H1 (cell line): Measurements from ENCODE around the gene NAA20. TPM values are rescaled to one million over a fixed set of nuclear protein-coding genes. Genes with fewer than 3 reads are reported as not detected.
A peak's percentile ranks its signal among the peaks of the same experiment; 100 is the strongest.

Experiments used
- CTCF ChIA-PET: fragments of 300-600 bp; sonication (Branson Sonifier 250); formaldehyde crosslinking; loops from one replicate; lab custom pipeline; 2021; ENCODE audit not compliant: partially characterized antibody; lab: Charles Lee
- POLR2A ChIA-PET: fragments of 300-600 bp; sonication (Branson Sonifier 250); formaldehyde crosslinking; loops from one replicate; lab custom pipeline; 2021; ENCODE audit warnings: inconsistent platforms; ENCODE audit not compliant: partially characterized antibody; lab: Charles Lee
- DNase-seq, 2 experiments: peaks; one replicate each; pipeline versions ENCODE4 v3.0.0 to v3.0.0-alpha.2; 2010 to 2022; ENCODE audit warnings: low spot score in 2 of 2, low read depth in 1 of 2, mixed read lengths in 1 of 2
- FAIRE-seq: peaks from 2 replicates; lab custom pipeline; 2011; peaks lifted over from hg19 to GRCh38; lab: Jason Lieb, UNC
- H2AFZ ChIP-seq: 2 replicates; pipeline ENCODE4 v1.8.1; 2012; ENCODE audit warnings: low read length, inconsistent platforms
- H2AK5ac ChIP-seq: 2 replicates; pipeline ENCODE4 v1.6.1; 2013; ENCODE audit warnings: low read depth, low read length
- H2BK120ac ChIP-seq: replicated peaks from 2 replicates; pipeline ENCODE3; 2013; ENCODE audit warnings: low read depth, low read length, inconsistent platforms
- H2BK12ac ChIP-seq: 2 replicates; pipeline ENCODE4 v1.6.1; 2013; ENCODE audit warnings: low read depth, low read length
- H2BK15ac ChIP-seq: 2 replicates; pipeline ENCODE4 v1.6.1; 2013; ENCODE audit warnings: low read length
- H2BK20ac ChIP-seq: 2 replicates; pipeline ENCODE4 v1.6.1; 2013; ENCODE audit warnings: low read length
- H2BK5ac ChIP-seq: 2 replicates; pipeline ENCODE4 v1.6.1; 2013; ENCODE audit warnings: low read depth, low read length
- H3K14ac ChIP-seq: 2 replicates; pipeline ENCODE4 v1.6.1; 2013; ENCODE audit warnings: inconsistent platforms; ENCODE audit not compliant: insufficient read length
- H3K18ac ChIP-seq: 2 replicates; pipeline ENCODE4 v1.6.1; 2013; ENCODE audit warnings: low read length; ENCODE audit errors: extremely low read depth
- H3K23ac ChIP-seq: 2 replicates; pipeline ENCODE4 v1.6.1; 2013; ENCODE audit warnings: inconsistent platforms; ENCODE audit not compliant: insufficient read length
- H3K23me2 ChIP-seq: 2 replicates; pipeline ENCODE4 v1.6.1; 2013; ENCODE audit warnings: low read depth, low read length
- H3K27ac ChIP-seq: 2 replicates; pipeline ENCODE4 v1.6.1; 2011; ENCODE audit warnings: low read depth, low read length, inconsistent platforms
- H3K27me3 ChIP-seq, 4 experiments: replicated peaks in 1 of 4; 1 replicate in 1 of 4; 2 replicates in 3 of 4; pipeline versions ENCODE4 v1.6.1 to v1.8.1; 2011 to 2013; ENCODE audit warnings: low read length in 3 of 4, mild to moderate bottlenecking in 3 of 4, inconsistent platforms in 2 of 4, mixed read lengths in 2 of 4, moderate library complexity in 1 of 4; ENCODE audit not compliant: control insufficient read depth in 3 of 4, insufficient read depth in 3 of 4; ENCODE audit errors: extremely low read depth in 1 of 4
- H3K36me3 ChIP-seq, 4 experiments: 2 replicates each; pipeline versions ENCODE4 v1.6.1 to v1.8.1; 2011 to 2013; ENCODE audit warnings: mild to moderate bottlenecking in 4 of 4, low read length in 3 of 4, moderate library complexity in 2 of 4, control low read depth in 1 of 4, inconsistent platforms in 1 of 4; ENCODE audit not compliant: insufficient read depth in 4 of 4, control insufficient read depth in 2 of 4
- H3K4ac ChIP-seq: replicated peaks from 2 replicates; pipeline ENCODE3; 2013; ENCODE audit warnings: low read length, low read depth, mixed read lengths, inconsistent platforms; ENCODE audit not compliant: insufficient read length
- H3K4me1 ChIP-seq, 4 experiments: replicated peaks in 1 of 4; 1 replicate in 1 of 4; 2 replicates in 3 of 4; pipeline versions ENCODE4 v1.6.1 to v1.8.1; 2011 to 2013; ENCODE audit warnings: low read length in 3 of 4, inconsistent platforms in 2 of 4, mixed read lengths in 1 of 4; ENCODE audit not compliant: insufficient read depth in 4 of 4, control insufficient read depth in 3 of 4
- H3K4me2 ChIP-seq, 2 experiments: 2 replicates each; pipeline versions ENCODE4 v1.6.1 to v1.8.1; 2011 to 2013; ENCODE audit warnings: low read depth in 2 of 2, low read length in 2 of 2, control low read depth in 1 of 2, inconsistent platforms in 1 of 2, mild to moderate bottlenecking in 1 of 2; ENCODE audit not compliant: insufficient read depth in 1 of 2
- H3K4me3 ChIP-seq, 4 experiments: fragments of 200-600, 300-600 bp in 1 of 4; sonication (generic), shearing (Covaris generic), sonication (Bioruptor Twin) in 1 of 4; 2 replicates each; pipeline versions ENCODE4 v1.5.1 to v1.8.1; 2011 to 2016; ENCODE audit warnings: low read length in 4 of 4, low read depth in 3 of 4, control low read depth in 2 of 4, inconsistent platforms in 2 of 4, mild to moderate bottlenecking in 2 of 4, mixed read lengths in 1 of 4, moderate library complexity in 1 of 4; ENCODE audit not compliant: insufficient read depth in 2 of 4; ENCODE audit errors: extremely low read depth in 1 of 4
- H3K56ac ChIP-seq: replicated peaks from 2 replicates; pipeline ENCODE3; 2013; ENCODE audit warnings: low read depth, mild to moderate bottlenecking, mixed read lengths, low read length, inconsistent platforms; ENCODE audit not compliant: insufficient read length
- H3K79me1 ChIP-seq: 2 replicates; pipeline ENCODE4 v1.6.1; 2013; ENCODE audit warnings: low read depth, low read length, control low read depth
- H3K79me2 ChIP-seq, 2 experiments: 2 replicates each; pipeline versions ENCODE4 v1.6.1 to v1.8.1; 2012 to 2013; ENCODE audit warnings: low read length in 2 of 2, mild to moderate bottlenecking in 2 of 2, inconsistent platforms in 1 of 2; ENCODE audit not compliant: insufficient read depth in 2 of 2, control insufficient read depth in 1 of 2
- H3K9ac ChIP-seq, 4 experiments: replicated peaks in 1 of 4; 1 replicate in 1 of 4; 2 replicates in 3 of 4; pipeline versions ENCODE4 v1.6.1 to v1.8.1; 2011 to 2013; ENCODE audit warnings: low read depth in 3 of 4, low read length in 3 of 4, control low read depth in 2 of 4, mild to moderate bottlenecking in 2 of 4, moderate library complexity in 2 of 4, inconsistent platforms in 1 of 4; ENCODE audit errors: extremely low read depth in 1 of 4
- H3K9me3 ChIP-seq, 2 experiments: 2 replicates each; pipeline versions ENCODE4 v1.6.1 to v1.8.1; 2012 to 2013; ENCODE audit warnings: mild to moderate bottlenecking in 2 of 2, moderate library complexity in 2 of 2, control low read depth in 1 of 2, inconsistent platforms in 1 of 2, low read depth in 1 of 2, low read length in 1 of 2, mixed read lengths in 1 of 2; ENCODE audit not compliant: insufficient read depth in 2 of 2
- H4K20me1 ChIP-seq, 2 experiments: replicated peaks in 1 of 2; 2 replicates each; pipeline versions ENCODE3 to v1.8.1; 2011 to 2013; ENCODE audit warnings: inconsistent platforms in 2 of 2, low read length in 2 of 2, mild to moderate bottlenecking in 1 of 2; ENCODE audit not compliant: insufficient read depth in 2 of 2, control insufficient read depth in 1 of 2
- H4K5ac ChIP-seq: 2 replicates; pipeline ENCODE4 v1.6.1; 2013; ENCODE audit warnings: low read length, low read depth, mixed read lengths, inconsistent platforms; ENCODE audit not compliant: insufficient read length
- H4K8ac ChIP-seq: 2 replicates; pipeline ENCODE4 v1.8.0; 2013; ENCODE audit warnings: mild to moderate bottlenecking, moderate library complexity, low read length, inconsistent platforms; ENCODE audit not compliant: insufficient read depth; ENCODE audit errors: extremely low read depth
- H4K91ac ChIP-seq: replicated peaks from 2 replicates; pipeline ENCODE3; 2013; ENCODE audit warnings: low read length, mixed read lengths, inconsistent platforms; ENCODE audit not compliant: insufficient read length
- BACH1 ChIP-seq: IDR thresholded peaks from 2 replicates; pipeline ENCODE4 v1.6.1; 2012; ENCODE audit warnings: low read length, improper control_type of control experiment
- EZH2 ChIP-seq: fragments of 200-600 bp; sonication (generic); IDR thresholded peaks from 2 replicates; pipeline ENCODE4 v1.7.1; 2012; ENCODE audit warnings: low read depth, mild to moderate bottlenecking, moderate library complexity, low read length, inconsistent platforms; ENCODE audit not compliant: severe bottlenecking
- HDAC6 ChIP-seq: IDR thresholded peaks from one replicate; pipeline ENCODE4 v1.7.1; 2012; ENCODE audit warnings: low read depth, mild to moderate bottlenecking, inconsistent platforms, low read length, moderate library complexity
- JUN ChIP-seq: IDR thresholded peaks from 2 replicates; pipeline ENCODE4 v1.6.1; 2011; ENCODE audit warnings: low read depth, mild to moderate bottlenecking, improper control_type of control experiment, low read length
- JUND ChIP-seq: IDR thresholded peaks from 2 replicates; pipeline ENCODE4 v1.6.1; 2011; ENCODE audit warnings: mild to moderate bottlenecking, improper control_type of control experiment, low read length
- POLR2A ChIP-seq, 2 experiments: IDR thresholded peaks; 1 replicate in 1 of 2; 2 replicates in 1 of 2; pipeline ENCODE4 v1.6.1; 2011; ENCODE audit warnings: low read depth in 2 of 2, low read length in 2 of 2, mild to moderate bottlenecking in 2 of 2; ENCODE audit errors: control extremely low read depth in 1 of 2
- POLR2AphosphoS5 ChIP-seq: IDR thresholded peaks from 2 replicates; pipeline ENCODE4 v1.6.1; 2011; ENCODE audit warnings: low read depth, low read length
- SAP30 ChIP-seq: fragments of 300-600 bp; sonication (generic); IDR thresholded peaks from 2 replicates; pipeline ENCODE4 v1.7.1; 2012; ENCODE audit warnings: low read length, moderate library complexity, mild to moderate bottlenecking, inconsistent platforms; ENCODE audit not compliant: insufficient read depth, insufficient replicate concordance
- SIN3A ChIP-seq, 2 experiments: IDR thresholded peaks in 1 of 2; conservative IDR thresholded peaks in 1 of 2; 2 replicates each; pipeline ENCODE4 v1.6.1; 2011 to 2012; ENCODE audit warnings: low read length in 2 of 2, improper control_type of control experiment in 1 of 2, low read depth in 1 of 2, mild to moderate bottlenecking in 1 of 2
- USF2 ChIP-seq: IDR thresholded peaks from 2 replicates; pipeline ENCODE4 v1.6.1; 2011; ENCODE audit warnings: low read length, improper control_type of control experiment
- WGBS, 2 experiments: shearing (Covaris generic) in 1 of 2; methylation state at CpG; one replicate each; pipeline versions ENCODE4 v1.1.6 to v1.1.7; 2013 to 2015; ENCODE audit warnings: low lambda C conversion rate in 2 of 2, mixed read lengths in 2 of 2, inconsistent platforms in 1 of 2, low coverage in 1 of 2, missing lambda C conversion rate in 1 of 2; ENCODE audit not compliant: insufficient replicate concordance in 2 of 2, insufficient coverage in 1 of 2, insufficient read length in 1 of 2; ENCODE audit errors: extremely low coverage in 1 of 2, missing lambda C conversion rate in 1 of 2; 5-methylcytosine and 5-hydroxymethylcytosine counted together
- polyA plus RNA-seq, 7 experiments: library from polyadenylated mRNA; depleted of rRNA in 3 of 7; stranded (reverse) in 5 of 7; unstranded in 2 of 7; fragments of >200 nt in 5 of 7; fragments of 200-250 nt in 2 of 7; gene quantifications; 1 replicate in 5 of 7; 2 replicates in 1 of 7; 4 replicates in 1 of 7; pipeline versions ENCODE4 v1.2.1 to v1.2.3, GENCODE V29; 2011 to 2013; ENCODE audit warnings: missing spikeins in 2 of 7, mixed read lengths in 2 of 7
- total RNA-seq: library from RNA; stranded (reverse); fragmentation: NEBNext Ultra II Directional; extraction: Animal tissue kit (Norgen Biotek cat#: 25700); gene quantifications from 2 replicates; pipeline ENCODE4 v1.2.1, GENCODE V29; 2021

The NAA20 gene
- total and polyA plus RNA-seq, 2 of the 8 experiments (the other 6 are each of a cell fraction or from before 2014, with no cell fraction given) = 21.9 to 41.1 TPM

DNA sequence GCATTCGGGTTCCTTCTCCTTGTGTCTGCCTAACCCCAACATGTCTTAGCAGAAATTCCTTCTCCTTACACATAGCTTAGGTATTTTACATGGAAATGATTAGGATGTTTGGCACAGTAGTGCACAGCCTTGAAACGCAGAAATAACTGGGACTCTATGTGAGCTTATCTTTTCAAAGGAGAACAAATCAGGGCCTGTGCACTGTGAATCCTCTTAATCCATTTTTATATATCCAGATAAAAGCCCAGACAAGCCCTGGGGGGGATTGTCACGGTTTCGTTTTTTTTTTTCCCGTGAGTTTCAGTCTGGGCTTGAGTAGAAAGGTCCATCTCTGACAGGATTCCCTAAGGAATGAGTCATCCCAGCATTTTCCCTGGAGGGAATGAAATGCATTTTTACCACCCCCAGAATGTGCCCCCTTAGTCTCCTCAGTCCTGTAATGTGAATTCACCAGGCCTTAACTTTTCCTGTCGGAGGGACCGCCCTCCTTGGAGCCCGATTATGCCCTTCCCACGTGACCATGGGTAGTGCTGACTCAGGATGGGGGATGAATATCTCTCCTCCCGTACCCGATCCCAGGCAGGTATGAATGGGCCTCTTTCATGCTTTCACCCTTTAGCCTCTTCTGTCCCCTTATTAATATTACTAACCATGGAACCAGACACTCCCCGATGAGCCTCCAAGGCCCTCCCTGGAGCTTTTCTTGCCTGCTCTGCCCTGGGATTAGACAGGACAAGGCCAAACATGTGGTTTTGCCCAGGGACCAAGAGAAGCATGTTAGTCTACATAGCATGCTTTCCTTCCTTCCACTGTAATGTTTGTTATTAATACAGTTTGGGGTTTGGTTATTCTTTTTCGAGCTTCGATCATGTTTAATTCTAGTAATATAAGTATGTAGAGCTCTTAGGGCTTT, 23.9 kb upstream of the NAA20 start:
- CTCF ChIA-PET = interaction anchor here (0.5 to 3.1 kb wide), 18 partner anchors 10 to 1285 kb away, joined by 3 to 11 read pairs (median 4); no protein-coding TSS in a partner anchor
- Histone ChIP-seq H2BK20ac (no peak overlapping the region; the same call in 1 of the 2 replicates), H4K8ac (no peak overlapping the region), H3K4me2 (peak overlapping the region in 1 of 2 experiments; percentile 12; a peak in 1 of 4 replicates), H3K9ac (no peak overlapping the region), H3K18ac (no peak overlapping the region), H3K14ac (no peak overlapping the region), H3K79me1 (no peaks in the 10 kb centered on the region), H2AK5ac (no peak overlapping the region), H2BK120ac (no peak overlapping the region), H3K79me2 (no peaks in the 10 kb centered on the region), H2AFZ (peak overlapping the region; percentile 74), H3K27me3 (no peaks in the 10 kb centered on the region; a peak in 1 of 7 replicates), H4K20me1 (no peaks in the 10 kb centered on the region), H4K91ac (no peak overlapping the region), H2BK5ac (peak overlapping the region; percentile 6; the same call in 1 of the 2 replicates), H2BK12ac (no peak overlapping the region; the same call in 1 of the 2 replicates), H3K36me3 (no peaks in the 10 kb centered on the region), H3K9me3 (no peaks in the 10 kb centered on the region), H3K23ac (no peak overlapping the region), H4K5ac (no peak overlapping the region), H2BK15ac (no peak overlapping the region), H3K4me1 (peaks cover 2 to 7% (median 5%) of the 10 kb centered on the region in 4 experiments), H3K56ac (no peak overlapping the region), H3K23me2 (no peaks in the 10 kb centered on the region), H3K4ac (no peak overlapping the region), H3K4me3 (no peak overlapping the region), H3K27ac (no peak overlapping the region)
- DNase-seq (no peak), FAIRE-seq (no peak)
- 63% methylated on average over 14 of the region's 14 CpGs; no CpG with 5 or more reads in 1 of the 2 experiments for WGBS, 2 experiments
- POLR2A ChIA-PET = no interaction called here
- TF ChIP-seq JUN (no peak), JUND (peak; percentile 65; the same call in 1 of the 2 replicates), HDAC6 (no peak), POLR2AphosphoS5 (no peak), SIN3A (conservative IDR thresholded peaks at IDR 0.05 in 1 of 2, IDR thresholded peaks at IDR 0.05 in 1 of 2; ENCODE audit: low read depth in 1 of 2, low read length in 2 of 2) (no peak), BACH1 (peak; percentile 77), POLR2A (IDR thresholded peaks at IDR 0.05; ENCODE audit: control extremely low read depth in 1 of 2, low read depth in 2 of 2, low read length in 2 of 2) (no peak), SAP30 (no peak), USF2 (peak; percentile 66), EZH2 (no peak)
